Stimulated activated CD8-positive, alpha-beta memory T cell treated with anti-CD3 and anti-CD28 coated beads, Interleukin-12 subunit alpha, Interleukin-12 subunit beta, amount 100 ng/mL, for 4 hours (primary cell): ENCODE measurements around the gene CCS.
"Not testable (repeated sequence)": the region's sequence is repeated elsewhere in the genome, so short reads cannot be mapped to it uniquely, and the experiment has no call there.

Experiments
- DNase-seq: peaks from one replicate; pipeline ENCODE4 v3.0.0-alpha.2; 2020; ENCODE audit warnings: low read depth

CCS gene

DNA sequence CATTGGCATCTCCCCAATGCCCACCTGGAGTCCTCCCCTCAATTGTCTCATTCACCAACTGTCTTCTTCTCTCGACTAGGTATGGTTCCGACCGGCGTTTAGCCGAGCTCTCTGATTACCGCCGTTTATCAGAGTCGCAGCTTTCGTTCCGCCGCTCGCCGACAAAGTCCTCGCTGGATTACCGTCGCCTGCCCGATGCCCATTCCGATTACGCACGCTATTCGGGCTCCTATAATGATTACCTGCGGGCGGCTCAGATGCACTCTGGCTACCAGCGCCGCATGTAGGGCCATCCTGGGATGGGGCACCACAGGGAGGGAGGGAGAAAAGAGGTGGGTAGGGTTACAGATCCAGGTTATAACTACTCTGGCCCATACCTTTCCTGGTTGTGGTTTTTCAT, 33.4 kb downstream of the CCS start:
- DNase-seq = no peak

DNA sequence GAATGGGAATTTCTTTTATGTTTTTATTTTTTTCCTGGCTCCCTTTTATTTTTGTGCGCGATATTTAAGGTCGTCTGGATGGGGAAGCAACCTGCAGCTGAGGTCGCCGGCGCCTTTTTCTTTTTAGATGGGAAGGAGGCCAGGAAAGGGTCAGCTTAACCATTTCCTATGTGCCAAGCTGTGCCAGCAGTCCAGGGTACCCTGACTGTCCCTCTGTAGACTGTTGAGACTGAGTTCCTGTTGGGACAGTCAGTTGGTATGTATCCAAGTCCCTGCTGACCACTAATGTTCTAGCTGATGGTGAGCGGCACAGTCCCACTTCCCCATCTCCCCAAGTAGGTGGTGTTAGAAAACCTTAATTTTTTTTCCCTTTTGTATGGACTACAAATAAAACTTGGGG, 33.9 kb downstream of the CCS start:
- no peak for DNase-seq

DNA sequence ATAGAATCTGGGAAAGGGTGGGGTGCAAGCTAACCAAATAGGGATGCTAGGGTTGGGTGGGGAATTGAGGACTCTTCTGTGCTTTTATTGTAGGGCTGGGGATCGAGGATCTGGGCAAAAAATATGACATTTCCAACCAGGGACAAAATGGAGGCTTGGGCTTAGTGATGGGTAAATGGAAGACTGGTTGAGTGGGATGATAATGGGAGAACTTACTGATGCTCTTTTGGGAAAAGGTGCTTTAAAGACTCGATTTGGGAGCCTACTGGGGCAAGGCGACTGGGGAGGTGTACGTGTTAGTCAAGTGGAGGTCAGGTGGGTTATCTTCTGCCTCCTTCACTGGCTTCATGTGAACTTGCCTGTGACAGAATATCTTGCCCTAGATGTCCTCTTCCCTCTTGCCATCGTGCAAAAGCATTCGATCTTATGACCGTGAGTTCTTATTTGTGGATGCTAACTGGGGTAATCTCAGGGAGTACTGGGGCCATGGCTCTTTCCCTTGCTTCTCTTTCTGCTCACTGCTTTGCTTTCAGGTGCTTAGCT, 35.1 kb downstream of the CCS start:
- DNase-seq = no peak

DNA sequence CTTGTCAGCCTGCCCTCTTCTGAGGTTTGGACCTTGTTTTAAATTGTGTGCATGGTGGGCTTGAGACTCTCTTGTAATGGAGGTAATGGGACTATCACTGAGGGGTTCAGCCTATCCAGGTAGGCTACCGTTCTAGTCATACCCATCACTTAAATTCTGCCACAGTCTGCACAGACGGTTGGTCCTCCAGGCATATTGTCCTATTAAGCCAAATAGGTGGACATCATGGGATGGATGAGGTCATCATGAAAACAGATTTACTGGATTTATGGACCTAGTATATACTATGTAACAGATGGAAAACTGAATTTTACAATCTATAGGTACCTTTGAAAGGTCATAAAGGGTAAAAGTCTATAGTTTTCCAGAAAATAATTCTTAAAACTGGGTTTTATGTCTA, 36.4 kb downstream of the CCS start:
- no peak for DNase-seq

DNA sequence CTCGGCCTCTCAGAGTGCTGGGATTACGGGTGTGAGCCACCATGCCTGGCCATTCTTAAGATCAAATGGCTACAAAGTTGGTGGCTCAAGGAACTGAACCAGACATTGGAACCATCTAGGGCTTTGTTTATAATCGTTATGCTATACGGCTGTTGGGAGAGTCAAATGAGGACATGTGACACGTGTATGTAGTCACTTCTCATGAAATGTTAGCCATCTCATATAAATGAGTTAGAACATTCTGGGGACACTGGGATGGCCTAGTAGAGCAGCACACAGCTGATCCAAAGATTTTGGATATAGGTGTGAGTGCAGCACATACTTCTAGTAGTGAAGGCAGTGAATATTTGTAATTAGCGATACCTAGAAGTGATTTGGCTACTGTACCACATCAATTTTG, 38.9 kb downstream of the CCS start:
- no peak for DNase-seq

DNA sequence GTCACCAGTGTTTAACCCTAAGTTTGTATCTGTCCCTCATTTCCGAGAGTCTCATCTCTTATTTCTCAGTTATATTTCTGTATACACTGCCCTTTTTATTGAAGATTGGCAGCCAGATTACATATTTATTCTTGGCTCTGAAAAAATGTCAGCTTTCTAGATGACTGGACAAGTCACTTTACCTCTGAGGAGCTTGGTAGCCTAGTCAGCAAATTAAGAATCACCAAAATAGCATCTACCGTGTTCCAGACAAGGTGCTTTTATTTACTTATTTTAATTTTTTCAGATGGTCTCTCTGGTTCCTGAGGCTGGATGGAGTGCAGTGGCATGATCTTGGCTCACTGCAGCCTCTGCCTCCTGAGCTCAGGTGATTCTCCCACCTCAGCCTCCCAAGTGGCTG, 40.0 kb downstream of the CCS start:
- DNase-seq = no peak

DNA sequence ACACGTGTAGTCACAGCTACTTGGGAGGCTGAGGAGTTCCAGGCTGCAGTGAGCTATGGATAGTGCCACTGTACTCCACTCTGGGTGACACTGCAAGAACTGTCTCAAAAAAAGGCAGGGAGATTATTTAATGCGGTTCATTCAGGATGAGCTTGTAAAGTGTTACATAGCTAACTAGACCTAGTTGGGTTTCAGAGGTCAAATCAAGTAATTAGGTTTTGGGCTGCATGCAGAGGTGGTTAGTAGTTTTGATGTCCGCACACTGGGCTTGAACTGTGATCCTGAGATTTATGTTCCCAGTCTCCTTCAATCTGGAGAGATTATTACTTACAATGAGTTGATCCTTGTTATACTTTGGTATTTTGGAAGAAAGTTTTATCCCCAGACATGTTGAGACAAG, 43.4 kb downstream of the CCS start:
- no peak for DNase-seq

DNA sequence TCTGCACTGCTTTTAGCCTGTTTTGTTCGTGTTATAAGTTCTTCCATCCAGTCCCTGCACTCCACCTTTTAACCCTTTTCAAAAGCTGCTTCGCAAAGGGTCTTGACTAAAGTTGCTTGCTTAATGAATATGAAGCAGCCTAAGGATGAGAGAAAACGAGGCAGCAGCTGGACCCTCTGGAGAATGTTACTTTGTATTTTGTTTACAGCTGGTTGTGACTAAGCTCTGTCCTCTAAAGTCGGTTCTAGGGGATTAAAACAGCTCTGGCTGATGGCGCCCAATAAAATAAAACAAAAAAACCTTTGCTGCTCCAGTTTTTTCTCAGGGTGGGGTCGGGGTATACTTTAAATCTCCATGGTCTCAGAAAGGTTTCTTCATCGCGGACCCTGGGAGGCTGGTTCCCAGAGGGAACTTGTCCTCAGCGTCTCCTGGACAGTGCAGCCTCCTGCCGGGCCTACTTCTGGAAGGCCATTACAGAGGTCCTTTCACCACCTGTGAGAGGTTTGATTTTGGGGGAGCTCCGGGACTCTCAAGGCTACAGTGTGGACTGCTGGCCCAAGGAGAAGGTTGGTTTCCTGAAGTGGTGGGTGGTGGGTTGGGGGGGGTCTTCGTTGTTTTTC, 44.7 kb downstream of the CCS start:
- DNase-seq = no peak

DNA sequence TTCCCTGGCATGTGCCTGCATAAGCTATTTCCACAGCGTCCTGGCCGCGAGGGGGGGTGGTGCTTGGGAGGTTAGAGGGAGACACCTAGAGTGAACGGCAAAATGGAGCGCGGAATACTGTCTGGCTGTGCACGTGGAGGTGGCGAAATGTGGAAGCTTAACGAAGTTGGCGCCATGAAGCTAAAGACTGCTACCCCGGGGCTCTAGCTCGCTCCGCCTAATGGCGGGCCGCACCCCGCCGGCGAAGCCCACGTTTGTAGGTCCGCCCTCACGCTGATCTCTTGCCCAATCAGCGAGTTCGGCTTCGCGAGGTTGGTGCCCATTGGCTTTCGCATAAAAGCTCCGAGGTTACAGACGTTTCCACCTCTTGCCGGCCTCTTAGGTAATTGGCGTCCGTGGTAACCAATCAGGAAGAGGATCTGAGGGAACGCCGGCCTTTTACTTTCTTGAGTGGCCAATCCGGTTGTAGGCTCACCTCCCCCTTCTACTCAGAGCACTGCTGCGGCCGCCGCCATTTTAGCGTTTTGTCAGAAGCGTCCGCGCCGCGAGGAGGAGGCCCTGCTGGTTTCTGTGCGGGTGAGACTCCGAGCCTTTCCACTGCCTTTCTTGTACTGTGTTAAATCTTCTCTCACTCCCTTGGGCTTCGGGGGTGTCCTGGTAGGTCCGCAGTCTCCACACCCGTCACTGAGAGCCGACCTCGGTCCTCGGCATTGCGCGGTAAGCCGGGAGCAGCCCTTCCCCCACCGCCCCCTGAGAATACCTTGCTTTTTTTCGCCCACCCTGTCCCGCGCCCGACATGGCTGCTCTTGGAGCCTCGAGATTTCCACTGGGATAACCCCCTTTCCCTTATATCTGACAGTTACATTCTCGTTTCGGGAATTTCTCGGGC, 45.4 kb downstream of the CCS start, which contains the start of gene RBM4:
Gene RBM4, plus strand, starts transcription at position 527 of the 889 bp plus-strand sequence. CDS start 1,009 bp downstream, outside the sequence.
- DNase-seq = peak; percentile 86

DNA sequence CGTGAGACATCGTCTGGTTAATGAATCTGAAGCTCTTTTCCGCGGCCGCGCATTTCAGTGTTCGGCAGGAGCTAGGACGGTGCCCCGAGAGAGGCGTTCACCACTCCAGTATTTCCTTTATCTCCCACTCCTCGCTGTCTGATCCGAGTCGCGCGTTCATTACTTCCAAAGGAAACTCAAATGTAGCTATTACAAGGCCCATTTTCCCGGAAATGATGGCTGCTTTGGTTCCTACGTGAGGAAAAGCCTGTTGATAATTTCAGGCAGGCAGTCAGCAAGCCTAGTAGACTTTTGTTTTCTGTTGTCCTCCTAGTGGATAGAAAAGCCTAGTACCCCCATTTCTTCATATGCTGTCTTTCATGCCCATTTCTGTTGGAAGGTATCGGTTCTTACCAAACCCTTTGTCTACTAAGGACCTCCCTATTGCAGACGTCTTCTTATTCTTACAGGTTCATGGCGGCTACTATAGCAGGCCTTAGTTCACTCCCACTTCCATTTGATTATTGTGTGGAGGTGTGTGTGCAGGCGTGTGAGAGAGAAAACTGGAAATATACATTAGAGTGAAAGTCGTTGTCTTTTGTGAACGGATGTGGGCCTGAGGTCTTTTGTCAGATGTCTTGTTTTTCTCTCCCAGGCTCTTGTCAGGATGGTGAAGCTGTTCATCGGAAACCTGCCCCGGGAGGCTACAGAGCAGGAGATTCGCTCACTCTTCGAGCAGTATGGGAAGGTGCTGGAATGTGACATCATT, 46.3 kb downstream of the CCS start:
- DNase-seq = peak; percentile 8

DNA sequence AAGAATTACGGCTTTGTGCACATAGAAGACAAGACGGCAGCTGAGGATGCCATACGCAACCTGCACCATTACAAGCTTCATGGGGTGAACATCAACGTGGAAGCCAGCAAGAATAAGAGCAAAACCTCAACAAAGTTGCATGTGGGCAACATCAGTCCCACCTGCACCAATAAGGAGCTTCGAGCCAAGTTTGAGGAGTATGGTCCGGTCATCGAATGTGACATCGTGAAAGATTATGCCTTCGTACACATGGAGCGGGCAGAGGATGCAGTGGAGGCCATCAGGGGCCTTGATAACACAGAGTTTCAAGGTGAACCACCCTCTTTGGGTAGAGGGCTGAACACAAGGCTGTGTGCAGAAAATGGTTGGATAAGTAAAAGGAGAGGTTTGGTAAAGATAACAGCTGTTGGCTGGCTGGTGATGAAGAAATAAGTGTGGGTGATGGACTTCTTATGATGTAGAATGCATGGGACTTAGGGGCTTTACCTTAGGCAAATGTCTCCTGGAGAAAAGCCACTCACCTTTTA, 46.9 kb downstream of the CCS start:
- not testable (repeated sequence) for DNase-seq

DNA sequence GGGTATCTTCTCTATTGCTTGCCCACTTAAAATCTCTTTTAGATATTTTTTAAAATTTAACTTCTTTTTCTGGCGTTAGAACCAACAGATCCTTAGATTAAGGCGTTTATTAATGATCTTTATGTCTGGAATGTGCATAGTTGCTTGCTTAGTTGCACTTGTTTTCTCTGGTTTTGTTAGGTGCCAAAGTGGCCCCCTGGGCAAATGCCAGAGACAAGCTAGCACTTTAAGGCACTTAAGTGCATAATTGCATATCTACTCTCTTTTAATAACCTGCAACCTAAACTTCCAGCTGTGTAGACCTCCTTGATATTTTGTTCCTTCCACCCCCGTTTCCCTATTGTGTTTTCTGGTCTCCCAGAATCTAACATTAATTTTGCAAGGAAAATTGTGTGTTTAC, 48.8 kb downstream of the CCS start:
- no peak for DNase-seq

DNA sequence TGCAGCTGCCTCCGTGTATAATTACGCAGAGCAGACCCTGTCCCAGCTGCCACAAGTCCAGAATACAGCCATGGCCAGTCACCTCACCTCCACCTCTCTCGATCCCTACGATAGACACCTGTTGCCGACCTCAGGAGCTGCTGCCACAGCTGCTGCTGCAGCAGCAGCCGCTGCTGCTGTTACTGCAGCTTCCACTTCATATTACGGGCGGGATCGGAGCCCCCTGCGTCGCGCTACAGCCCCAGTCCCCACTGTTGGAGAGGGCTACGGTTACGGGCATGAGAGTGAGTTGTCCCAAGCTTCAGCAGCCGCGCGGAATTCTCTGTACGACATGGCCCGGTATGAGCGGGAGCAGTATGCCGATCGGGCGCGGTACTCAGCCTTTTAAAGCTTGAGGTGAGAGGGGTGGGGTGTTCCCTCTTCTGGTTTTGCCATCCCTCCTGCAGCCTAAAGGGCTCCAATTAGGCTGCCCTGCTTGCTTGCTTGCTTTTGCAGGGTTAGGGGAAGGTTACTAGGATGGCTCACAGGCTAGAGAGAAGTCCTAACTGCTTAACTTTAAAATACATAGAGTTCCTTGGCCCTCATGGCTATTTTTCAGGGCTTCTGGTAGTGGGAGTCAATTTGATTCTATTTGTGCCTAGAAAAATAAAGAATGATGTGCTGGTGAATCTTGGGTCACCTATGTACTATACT, 50.9 kb downstream of the CCS start:
- DNase-seq = no peak

DNA sequence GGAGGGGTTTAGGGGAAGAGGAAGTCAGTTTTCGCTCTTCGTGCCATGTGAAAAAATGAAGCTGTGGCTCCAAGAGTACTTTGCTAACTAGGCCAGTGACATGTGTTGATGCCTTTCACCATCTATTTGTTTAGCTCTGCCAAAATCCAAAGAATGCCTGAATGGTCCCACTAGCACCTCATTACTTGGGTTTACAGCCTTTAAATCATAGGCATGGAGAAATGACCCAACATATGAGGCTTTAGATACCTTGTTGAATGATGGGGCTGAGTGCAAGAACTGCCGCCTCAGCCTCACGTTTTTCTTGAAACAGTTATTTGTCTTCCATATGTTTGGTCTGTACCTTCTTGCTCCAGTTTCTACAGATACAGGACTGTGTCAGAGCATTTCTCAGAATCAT, 53.8 kb downstream of the CCS start:
- DNase-seq = no peak

DNA sequence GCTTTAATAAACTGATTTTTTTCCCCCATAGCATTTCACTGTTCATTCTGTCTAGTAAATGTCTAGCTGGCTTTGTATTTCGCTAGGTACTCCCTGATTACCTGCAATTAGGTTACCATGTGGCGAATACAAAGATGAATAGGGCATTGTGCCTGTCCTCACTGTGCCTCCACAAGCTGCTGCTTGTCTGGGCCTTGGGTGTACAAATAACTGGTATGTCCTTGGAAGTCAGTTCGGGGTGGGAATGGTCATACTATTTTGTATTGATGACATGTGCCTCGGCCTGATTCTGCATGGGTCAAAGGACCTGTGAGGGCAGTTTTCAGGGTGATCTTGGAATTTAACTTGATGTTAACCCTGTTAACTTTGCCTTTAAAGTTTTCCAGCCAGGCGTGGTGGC, 56.9 kb downstream of the CCS start:
- no peak for DNase-seq

DNA sequence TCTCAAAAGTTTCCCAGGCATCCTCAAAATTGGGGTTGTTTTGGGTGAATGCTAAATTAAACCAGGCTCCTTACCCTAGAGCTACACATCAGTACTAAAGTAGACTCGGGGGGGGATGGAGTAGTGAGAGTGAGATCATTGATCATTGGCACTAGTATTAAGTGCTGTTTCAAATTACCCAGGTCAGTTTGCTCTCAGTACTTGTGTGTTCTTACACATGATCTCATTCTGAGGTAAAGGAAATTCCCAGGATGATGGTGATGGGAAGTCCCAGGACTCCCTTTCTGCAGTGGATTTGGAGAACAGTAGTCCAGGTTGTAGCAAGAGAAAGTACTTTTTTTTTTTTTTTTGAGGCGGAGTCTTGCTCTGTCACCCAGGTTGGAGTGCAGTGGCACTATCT, 58.0 kb downstream of the CCS start:
- no peak for DNase-seq

DNA sequence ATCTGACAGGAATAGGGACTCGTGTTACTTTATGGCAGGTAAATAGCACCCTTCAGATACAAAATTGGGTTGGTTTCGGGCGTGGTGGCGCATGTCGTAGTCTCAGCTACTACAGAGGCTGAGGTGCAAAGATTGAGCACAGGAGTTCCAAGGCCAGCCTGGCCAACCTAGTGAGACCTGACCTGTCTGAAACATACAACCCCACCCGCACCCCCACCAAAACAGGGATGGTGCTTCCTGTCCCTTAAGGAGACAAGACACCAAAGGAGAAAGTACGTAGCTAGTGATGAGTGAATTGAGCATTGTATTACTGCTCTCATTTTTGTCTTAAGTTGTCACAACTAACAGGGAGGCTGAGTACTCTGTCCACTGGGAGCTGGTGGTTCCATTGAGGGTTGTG, 59.7 kb downstream of the CCS start:
- no peak for DNase-seq

DNA sequence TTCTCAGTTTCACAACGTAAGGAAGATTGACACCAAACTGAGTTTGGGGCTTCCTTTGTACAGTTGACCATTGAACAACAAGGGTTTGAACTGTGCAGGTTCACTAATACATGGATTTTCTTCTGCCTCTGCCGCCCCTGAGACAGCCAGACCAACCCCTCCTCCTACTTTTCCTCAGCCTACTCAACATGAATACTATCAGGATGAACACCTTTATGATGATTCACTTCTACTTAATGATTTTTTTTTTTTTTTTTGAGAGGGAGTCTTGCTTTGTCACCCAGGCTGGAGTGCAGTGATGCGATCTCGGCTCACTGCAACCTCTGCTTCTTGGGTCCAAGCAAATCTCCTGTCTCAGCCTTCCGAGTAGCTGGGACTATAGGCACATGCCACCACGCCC, 60.1 kb downstream of the CCS start:
- no peak for DNase-seq
